ENCODE data around the gene PFN3. TPM values are rescaled to one million over a fixed set of nuclear protein-coding genes. Genes with fewer than 3 reads are reported as not detected.
A peak's percentile ranks its signal among the peaks of the same experiment; 100 is the strongest.

Gene PFN3
- total RNA-seq, 1 donor from 2014 or later: not detected

DNA sequence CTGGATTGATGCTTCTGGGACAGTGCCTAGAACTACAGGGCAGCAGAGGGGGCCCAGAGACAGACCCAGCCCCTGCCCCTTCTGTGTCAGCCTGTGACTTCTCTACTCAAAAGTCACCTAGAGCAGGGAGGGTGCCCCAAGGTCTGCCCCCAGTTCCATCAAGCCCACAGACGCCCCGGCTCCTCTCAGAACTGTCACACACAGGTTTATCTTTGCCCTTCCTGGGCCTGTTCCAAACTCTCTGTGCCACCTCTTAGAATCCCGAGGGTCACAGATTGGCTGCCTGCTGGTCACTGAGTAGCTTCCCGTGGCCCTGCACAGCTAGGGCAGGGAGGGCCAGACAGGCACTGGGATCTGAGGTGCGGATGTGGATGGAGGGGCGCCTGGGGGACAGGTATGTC is 41.0 kb downstream of the PFN3 start:
- ATAC-seq (no peak), DNase-seq (no peak)
- Histone ChIP-seq H3K36me3 (no peaks in the 10 kb centered on the region), H3K27ac (no peak overlapping the region), H3K4me1 (peaks cover 57% of the 10 kb centered on the region), H3K4me3 (peak overlapping the region; percentile 62), H3K9me3 (no peaks in the 10 kb centered on the region), H3K27me3 (ENCODE audit: low read depth) (no peaks in the 10 kb centered on the region)
- TF ChIP-seq, protein P1, sequence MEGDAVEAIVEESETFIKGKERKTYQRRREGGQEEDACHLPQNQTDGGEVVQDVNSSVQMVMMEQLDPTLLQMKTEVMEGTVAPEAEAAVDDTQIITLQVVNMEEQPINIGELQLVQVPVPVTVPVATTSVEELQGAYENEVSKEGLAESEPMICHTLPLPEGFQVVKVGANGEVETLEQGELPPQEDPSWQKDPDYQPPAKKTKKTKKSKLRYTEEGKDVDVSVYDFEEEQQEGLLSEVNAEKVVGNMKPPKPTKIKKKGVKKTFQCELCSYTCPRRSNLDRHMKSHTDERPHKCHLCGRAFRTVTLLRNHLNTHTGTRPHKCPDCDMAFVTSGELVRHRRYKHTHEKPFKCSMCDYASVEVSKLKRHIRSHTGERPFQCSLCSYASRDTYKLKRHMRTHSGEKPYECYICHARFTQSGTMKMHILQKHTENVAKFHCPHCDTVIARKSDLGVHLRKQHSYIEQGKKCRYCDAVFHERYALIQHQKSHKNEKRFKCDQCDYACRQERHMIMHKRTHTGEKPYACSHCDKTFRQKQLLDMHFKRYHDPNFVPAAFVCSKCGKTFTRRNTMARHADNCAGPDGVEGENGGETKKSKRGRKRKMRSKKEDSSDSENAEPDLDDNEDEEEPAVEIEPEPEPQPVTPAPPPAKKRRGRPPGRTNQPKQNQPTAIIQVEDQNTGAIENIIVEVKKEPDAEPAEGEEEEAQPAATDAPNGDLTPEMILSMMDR (IDR thresholded peaks at IDR 0.05): no peak
- intact Hi-C loops (cut with DNase I): no loop called here

DNA sequence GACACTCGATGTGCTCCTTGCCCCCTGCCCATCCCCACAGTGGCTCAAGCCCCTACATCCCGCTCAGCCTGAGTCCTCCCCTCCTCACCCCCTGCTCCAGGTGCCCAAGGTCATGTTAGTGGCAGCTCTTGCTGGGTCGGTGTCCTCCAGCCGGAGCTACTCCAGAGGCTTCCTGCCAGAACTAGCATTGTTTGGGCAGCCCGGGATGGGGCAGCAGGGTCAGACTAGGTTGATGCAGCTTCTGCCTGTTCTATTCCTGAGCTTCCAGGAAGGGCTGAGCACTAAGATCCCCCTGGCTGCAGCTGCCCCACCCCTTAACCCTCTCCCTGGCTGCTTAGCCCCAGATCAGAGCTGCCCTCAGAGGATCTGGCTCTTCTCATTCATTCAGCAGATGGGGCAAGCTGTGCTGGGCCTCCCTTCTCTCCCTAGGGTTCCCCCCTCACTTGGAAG is 42.1 kb downstream of the PFN3 start:
- ATAC-seq: no peak
- H3K4me1 ChIP-seq: peaks cover 46% of the 10 kb centered on the region
- H3K4me3 ChIP-seq: peak overlapping the region; percentile 62
- no peak for DNase-seq
- H3K27ac ChIP-seq: peak overlapping the region; percentile 73
- H3K27me3 ChIP-seq (ENCODE audit: low read depth): no peaks in the 10 kb centered on the region
- H3K9me3 ChIP-seq: no peaks in the 10 kb centered on the region
- intact Hi-C loops (cut with DNase I): no loop called here
- H3K36me3 ChIP-seq: no peaks in the 10 kb centered on the region
- TF ChIP-seq, protein P1 (IDR thresholded peaks at IDR 0.05): no peak

DNA sequence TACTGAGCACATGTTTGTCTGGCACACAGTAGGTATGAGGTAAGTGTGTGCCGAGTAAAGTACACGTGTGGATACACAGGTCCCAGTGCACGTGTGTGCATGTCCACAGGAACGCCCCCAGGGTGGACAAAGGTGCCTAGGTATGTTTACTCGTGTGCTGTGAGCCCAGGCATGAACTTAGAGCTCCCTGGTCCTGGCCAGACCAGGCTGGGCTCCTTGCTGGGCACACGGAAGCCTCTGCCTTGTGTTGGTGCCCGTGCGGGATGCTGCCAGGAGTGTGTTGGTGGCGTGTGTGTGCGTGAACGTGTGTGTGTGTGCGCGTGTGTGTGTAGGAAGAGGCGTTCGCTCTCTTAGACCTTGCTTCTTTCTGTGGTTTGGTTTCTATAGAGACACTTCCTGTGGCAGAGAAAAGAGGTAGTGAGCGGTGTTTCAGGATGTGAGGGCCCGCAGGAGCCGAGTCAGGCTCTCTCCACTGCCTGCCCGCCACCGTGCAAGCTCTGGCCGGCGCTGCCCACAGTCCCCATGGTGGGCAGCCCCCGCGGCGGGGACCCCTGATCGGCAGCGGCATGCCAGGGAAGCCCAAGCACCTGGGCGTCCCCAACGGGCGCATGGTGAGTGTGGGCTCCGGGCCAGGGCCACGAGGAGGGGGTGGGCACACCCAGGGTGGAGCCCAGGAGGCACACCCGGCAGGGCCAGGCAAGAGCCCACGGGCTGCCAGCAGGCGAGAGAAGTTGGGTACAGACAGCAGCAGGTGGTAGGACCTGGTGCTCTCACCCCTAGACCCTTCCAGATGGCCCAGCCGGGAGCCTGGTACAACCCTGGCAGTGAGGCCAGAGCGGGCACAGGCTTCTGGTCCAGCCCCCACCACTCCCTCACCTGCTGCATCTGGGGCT is 42.8 kb downstream of the PFN3 start, which contains the start of gene RGS14:
TSS of gene RGS14 (plus strand) at position 466 of the 893 bp plus-strand sequence. CDS start at position 567, 101 bp downstream.
- peak within 1 kb of the TSS; percentile 73 for H3K27ac ChIP-seq
- peaks cover 41% of the 10 kb centered on the region for H3K4me1 ChIP-seq
- H3K9me3 ChIP-seq: no peaks in the 10 kb centered on the region
- intact Hi-C loops (cut with DNase I): no loop called here
- H3K27me3 ChIP-seq (ENCODE audit: low read depth): no peaks in the 10 kb centered on the region
- peak within 1 kb of the TSS; percentile 62 for H3K4me3 ChIP-seq
- DNase-seq: peak; percentile 77
- ATAC-seq: peak; percentile 77 to 86
- TF ChIP-seq, protein P1 (IDR thresholded peaks at IDR 0.05): no peak
- H3K36me3 ChIP-seq: no peaks in the 10 kb centered on the region

DNA sequence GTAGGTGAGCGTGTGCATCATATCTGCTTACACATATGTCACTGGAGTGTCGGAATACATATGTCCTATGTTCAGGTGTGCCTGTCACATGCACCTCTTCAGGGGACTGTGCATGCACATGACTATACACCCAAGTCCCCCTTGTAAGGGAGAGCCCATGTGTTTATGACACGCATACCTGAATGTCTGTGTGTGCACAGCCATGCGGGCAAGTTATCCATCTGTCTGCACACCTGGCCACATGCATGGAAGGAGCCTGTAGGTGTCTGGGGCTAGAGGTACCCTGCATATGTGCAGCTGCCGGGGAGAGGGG is 43.4 kb downstream of the PFN3 start:
- Histone ChIP-seq H3K27me3 (ENCODE audit: low read depth) (no peaks in the 10 kb centered on the region), H3K27ac (peak overlapping the region; percentile 73), H3K36me3 (no peaks in the 10 kb centered on the region), H3K9me3 (no peaks in the 10 kb centered on the region), H3K4me1 (peaks cover 35% of the 10 kb centered on the region), H3K4me3 (no peak overlapping the region)
- TF ChIP-seq, protein P1 (IDR thresholded peaks at IDR 0.05): no peak
- ATAC-seq: no peak
- no peak for DNase-seq
- intact Hi-C loops (cut with DNase I): no loop called here

DNA sequence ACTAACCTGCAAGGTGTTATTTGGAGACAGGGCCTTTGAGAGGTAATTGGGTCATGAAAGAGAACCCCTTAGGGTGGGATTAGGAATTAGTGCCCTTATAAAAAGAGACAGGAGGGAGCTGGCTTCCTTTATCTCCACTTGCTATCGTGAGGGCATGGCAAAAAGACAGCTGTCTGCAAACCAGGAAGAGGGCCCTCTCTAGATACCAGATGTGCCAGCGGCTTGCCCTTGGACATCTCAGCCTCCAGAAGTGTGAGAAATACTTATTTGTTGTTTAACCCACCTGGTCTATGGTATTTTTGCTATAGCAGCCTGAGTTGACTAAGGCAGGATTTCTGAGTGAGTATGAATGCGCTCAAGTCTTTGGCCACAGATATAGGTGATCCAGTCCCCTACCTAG is 43.7 kb downstream of the PFN3 start:
- TF ChIP-seq, protein P1 (IDR thresholded peaks at IDR 0.05): no peak
- intact Hi-C loops (cut with DNase I): no loop called here
- Histone ChIP-seq H3K9me3 (no peaks in the 10 kb centered on the region), H3K4me1 (peaks cover 32% of the 10 kb centered on the region), H3K27ac (peak overlapping the region; percentile 73), H3K4me3 (no peak overlapping the region), H3K36me3 (no peaks in the 10 kb centered on the region), H3K27me3 (ENCODE audit: low read depth) (no peaks in the 10 kb centered on the region)
- no peak for ATAC-seq
- no peak for DNase-seq
